ENCODE results near the gene LENG8.

DNA sequence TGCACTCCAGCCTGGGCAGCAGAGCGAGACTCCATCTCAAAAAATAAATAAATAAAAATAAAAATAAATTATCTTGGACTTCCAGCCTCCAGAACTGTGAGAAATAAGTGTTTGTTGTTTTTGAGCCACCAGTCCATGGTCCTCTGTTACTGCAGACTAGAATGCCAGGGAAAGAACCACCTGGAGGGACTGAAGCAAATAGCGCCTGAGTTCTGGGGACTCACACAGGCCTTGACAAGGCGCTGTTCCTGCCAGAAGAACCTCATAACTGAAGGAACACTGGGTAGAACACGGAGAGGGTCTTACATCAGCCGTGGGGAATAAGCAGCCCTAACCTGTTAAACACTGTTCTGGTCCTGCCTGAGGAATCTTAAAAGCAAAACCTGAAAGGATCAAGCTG is 8.4 kb upstream of the LENG8 start:
- TF ChIP-seq CTCF (conservative IDR thresholded peaks at IDR 0.05; ENCODE audit: low read depth, low read length): no peak
- TF ChIP-seq EZH2phosphoT487 (IDR thresholded peaks at IDR 0.05; ENCODE audit: borderline replicate concordance, low read length): no peak

Data from PC-3 (cell line).